GM18526 (cell line): ENCODE data around the gene AAMP.

Experiments used
- POLR2A ChIP-seq: IDR thresholded peaks from 3 replicates; pipeline ENCODE4 v1.6.1; 2011; ENCODE audit not compliant: insufficient read length; ENCODE audit errors: extremely low read depth

AAMP gene

DNA sequence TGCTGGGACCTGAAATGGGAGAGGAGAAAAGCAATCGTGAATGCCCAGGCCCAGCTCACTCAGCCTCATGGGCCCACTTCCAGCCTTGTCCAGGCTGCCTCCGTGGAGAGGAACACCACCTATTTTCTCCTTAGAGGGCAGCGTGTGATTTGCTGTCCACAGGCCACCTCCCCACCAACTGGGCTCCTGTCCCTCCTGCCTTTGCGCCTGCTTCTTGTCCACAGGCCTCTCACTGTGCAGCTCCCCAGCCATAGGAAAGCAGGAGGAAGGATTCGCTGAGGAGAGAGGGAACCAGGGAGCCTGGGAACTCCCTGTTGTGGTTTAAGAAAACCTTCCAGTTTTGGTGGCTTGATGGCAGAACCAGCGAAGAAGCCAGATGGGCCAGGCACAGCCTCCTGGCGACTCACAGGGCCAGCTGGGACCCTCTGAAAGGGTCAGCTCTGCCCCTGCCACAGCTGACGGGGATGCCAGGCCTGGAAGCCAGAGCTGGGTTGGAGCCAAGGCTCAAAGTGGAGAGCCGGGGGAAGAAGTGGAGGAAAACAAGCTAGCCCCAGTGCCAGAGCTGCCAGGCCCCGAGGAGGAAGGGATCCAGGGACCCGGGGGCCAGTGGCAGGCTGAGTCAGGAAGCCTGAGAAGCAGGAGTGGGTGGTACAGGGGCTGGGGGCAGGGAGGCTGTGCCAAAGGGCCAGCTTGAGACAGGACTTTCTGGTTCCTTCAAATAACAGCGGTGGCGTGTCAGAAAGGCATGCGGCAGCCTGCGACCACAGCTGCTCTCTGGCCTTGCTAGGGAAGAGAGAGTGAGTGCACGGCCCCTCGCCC is 12.4 kb upstream of the AAMP start:
- TF ChIP-seq POLR2A = no peak

DNA sequence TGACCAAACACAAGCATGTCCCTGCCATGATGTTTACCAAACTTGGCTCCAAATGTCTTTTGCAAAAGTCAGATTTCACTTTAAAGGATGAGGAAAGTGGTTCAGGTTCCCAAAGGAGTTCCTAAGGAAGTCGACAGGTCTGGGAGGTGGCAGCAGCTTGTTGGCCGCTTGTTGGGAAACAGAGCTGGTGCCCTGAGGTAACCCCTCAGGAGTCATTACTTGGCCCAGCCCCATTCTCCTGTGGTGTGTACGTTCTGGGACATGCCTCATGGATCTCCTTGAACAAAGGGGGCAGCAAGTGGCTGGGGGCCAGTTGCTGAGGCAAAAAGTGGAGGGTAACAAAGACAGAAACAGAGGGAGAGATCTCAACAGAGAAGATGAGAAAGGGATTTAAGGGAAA is 11.5 kb upstream of the AAMP start:
- TF ChIP-seq POLR2A = no peak

GRCh38 chr2:218280260-218280870 is 10.4 kb upstream of the AAMP start:
- no peak for TF ChIP-seq POLR2A

DNA sequence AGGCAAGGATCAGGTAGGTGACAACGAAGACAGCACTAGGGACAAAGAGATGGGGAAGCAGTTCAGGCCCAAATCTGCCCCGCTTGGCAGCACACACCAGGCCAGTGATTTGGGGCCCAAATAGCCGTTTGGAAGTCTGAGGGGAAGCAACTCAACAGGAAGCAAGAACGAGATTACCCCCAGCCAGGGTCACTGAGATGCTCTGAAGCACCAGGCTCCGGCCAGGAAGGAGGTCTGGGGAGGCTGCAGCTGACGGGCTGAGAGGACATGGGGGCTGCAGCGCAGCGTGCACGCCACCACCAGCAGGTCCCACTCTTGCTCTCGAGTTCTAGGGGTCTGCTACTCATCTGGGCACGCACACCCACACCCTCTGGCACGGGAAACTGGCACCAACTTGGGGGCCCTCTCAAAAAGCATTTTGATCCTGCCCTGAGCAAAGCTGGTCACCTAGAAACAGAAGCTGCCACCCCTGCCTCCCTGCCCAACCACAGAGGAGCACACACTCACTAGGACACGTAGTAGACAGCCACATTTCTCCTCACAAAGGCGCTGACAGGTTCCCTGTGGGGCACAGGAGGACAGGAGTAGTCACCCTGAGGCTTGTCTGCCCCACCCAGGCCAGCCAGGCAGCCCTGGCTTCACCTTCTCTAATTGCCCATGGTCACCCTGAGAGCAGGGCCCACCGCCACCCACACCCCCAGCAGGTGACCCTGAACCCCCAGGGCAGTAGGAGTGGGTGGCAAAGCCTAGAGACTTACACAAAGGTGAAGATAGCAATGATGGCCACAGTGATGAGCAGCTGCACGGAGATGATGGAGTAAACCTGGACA is 8.8 kb upstream of the AAMP start:
- TF ChIP-seq POLR2A = no peak

- TF ChIP-seq POLR2A = no peak
Observed at GRCh38 chr2:218277921-218278320, 8.0 kb upstream of the AAMP start.

GRCh38 chr2:218276986-218277755 is 7.2 kb upstream of the AAMP start:
- no peak for TF ChIP-seq POLR2A

DNA sequence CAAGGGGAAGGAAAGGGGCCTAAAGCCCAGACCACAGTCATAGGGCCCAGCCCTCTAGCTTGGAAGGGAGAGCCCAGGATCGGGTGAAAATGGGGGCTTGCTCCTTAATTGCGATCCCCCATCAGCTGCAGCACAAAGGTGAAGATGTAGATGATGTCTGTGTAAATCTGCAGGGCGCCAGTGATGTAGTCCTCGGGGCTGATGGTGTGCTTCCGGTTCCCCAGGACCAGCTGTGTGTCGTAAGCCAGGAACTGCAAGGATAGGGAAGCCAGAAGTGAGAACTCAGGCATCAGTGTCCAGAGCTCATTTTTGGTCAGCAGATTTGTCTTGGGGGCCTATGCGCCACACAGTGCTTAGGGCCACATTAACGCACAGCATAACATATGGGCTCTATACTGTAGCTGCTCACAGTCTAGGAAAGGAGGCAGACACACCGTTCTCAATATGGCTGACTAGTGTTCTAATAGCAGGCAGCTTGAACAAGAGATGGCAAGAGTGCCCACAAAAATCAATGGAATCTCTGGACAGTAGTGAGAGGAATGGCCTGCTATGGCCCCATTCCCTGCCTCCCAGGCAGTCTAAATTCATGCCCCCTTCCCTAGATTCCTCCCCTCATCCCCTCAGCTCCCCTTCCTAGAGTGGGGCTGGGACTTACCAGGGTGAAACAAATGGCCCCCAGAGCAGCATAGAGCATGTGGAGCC is 5.6 kb upstream of the AAMP start:
- TF ChIP-seq POLR2A = no peak

DNA sequence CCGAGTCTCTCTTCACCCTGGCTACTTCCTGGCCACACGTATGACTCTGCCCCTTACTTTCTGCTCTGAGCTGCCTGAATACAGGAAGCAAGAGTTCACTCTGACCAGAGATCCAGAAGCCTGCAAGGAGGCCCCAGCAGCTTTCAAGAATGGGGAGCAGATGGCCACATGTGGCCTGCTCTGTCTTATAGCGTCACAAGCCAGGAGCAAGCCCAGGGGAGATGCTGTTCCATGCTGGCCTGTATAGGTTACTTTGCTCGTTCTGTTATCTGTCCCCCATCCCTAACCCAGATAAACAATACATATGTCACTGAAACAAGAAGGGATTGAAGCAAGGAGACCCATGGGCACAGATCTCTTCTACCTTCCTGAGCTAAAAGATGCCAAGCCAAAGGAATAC is 4.6 kb upstream of the AAMP start:
- TF ChIP-seq POLR2A = no peak

- TF ChIP-seq POLR2A = no peak
Observed at GRCh38 chr2:218273908-218274249, 3.9 kb upstream of the AAMP start.

DNA sequence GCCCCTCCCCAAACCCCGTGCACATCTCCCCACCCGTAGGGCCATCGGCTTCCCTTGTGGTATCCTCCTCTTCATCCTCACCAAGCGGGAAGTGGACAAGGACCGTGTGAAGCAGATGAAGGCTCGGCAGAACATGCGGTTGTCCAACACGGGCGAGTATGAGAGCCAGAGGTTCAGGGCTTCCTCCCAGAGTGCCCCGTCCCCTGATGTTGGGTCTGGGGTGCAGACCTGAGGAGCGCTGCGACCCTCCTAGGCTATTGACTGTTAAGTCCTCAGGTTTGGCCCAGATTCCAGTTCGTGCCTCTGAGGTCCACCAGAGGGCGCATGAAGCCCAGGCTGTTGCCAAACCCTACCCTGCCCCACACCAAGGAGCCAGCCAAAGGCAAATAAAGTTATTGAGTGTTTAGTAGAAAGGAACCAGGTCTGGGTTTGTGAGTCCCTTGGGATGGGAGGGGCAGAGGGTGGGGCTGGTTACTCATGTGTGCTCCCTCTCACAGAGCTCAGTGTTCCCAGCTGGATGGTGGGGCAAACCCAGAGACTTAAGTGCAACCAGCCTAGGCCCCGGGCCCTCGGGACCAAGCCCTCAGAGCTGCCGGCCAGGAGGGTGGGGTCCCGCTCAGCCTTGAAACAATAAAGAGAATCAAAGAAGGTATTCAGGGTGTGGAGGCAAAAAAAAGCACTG is 2.7 kb upstream of the AAMP start:
- TF ChIP-seq POLR2A = no peak

DNA sequence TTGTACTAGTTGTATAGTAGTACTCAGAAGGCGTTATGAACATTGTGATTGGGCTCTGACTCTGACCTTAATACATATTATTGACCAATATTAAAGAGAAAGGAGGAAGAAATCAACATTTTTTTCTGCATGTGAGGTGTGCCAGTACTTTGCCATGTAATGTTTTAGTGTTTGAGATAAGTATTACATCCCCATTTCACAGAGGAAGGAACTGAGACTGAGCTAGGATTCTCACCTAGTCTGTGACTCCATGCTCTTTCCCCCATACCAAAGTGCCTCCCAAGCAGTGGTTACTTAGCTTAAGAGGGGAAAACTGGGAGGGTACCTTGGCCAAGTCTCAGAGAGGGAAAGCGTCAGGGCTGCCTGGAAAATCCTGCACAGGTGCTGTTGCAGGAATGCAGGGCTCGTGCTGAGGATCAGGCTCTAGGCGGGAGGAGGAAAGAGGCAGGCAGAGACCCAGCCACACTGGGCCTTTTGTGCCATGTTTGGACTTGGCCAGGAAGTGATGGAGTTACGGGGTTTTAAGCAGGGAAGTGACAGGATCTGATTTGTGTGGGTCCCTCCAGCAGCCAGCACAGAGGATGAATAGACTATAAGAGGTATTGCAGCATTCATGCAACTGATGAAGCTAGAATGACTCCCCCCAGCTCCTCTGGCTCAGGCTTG is 2.1 kb upstream of the AAMP start:
- TF ChIP-seq POLR2A = no peak

DNA sequence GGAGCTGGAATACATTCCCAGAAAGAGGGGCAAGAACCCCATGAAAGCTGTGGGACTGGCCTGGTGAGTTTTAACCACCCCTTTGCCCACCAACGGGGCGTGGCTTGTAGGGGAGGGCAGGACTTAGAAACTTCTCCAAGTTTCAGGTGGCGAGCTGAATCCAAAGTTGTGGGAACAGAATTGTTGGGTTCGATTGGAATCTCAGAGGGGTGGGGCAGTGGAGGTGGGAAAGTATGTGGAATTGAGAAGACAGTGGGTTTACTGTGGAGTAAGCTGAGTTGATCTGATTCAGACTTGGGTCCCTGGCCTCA is 1.5 kb upstream of the AAMP start:
- no peak for TF ChIP-seq POLR2A

DNA sequence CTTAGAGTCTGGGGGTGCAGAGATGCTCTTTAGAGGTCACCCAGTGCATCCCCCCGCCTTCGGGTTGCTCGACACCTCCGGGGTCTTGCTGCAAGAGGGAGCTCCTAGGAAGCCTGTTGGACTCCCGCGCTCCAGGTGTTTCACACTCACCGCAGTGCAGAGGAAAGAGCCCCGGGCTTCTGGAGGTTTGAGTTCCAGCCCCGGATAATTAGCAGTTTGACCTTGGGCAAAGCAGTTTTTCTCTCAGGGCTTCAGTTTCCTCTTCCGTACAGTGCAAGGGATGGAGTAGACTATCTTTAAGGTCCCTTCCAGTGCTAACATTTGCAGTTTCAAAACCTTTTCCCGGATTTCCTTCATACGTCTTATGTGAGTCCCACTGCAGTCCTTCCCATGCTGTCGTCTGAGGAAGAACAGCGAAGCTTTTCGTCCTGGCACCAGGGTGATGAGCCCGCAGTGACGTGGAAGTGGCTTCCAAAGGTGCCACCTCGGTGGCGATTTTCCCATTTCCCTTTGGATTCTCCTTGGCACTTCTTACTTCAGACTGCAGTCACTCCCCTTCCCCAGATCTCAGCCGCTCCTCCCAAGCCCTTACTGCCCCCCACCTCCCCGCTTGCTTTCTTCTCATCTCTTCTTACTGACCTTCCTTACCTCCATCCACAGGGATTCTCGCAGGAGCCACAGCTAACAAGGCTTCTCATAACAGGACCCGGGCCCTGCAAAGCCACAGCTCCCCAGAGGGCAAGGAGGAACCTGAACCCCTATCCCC is 967 bp upstream of the AAMP start:
- TF ChIP-seq POLR2A = no peak
